GM21526 (cell line): Measurements from ENCODE around the gene TMEM50A.
"Not testable (repeated sequence)": the region's sequence is repeated elsewhere in the genome, so short reads cannot be mapped to it uniquely, and the experiment has no call there.

Source experiments
- ATAC-seq: cut with Tn5 transposase; IDR thresholded peaks from one replicate; pipeline ENCODE4 v1.9.1; 2021; ENCODE audit warnings: moderate library complexity; ENCODE audit not compliant: unreplicated experiment, low FRiP score

Gene TMEM50A

GRCh38 chr1:25338188-25338981 lies at the start of gene TMEM50A:
TMEM50A (plus strand) TSS chr1:25338334; CDS start chr1:25340487, 2,153 bp downstream.
- ATAC-seq: peak; percentile 59

DNA sequence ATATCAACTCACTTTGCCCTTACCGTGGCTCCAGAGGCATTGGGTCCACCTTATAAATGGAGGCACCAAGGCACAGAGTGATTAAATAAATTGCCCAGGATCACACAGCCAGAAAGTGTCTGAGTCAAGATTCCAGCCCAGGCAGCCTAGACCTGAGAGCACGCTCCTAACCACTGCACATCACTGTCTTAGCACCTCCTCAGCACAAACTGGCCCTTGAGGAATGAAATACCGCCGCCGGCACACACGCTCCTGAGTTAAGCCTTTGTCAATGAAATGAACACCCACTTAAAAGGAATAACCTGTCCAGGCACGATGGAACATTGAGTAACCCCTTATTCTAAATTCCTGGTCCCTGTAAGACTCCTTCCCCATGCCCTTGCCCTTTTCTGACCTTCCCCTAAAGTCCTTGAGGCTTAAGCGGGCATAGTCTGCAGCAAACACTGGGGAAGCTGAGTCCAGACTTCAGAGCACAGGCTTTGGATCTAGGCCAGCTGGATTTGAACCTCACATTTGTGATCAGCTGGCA lies 49.5 kb upstream of the TMEM50A start:
- not testable (repeated sequence) for ATAC-seq

GRCh38 chr1:25290043-25290442 lies 48.1 kb upstream of the TMEM50A start:
- not testable (repeated sequence) for ATAC-seq

DNA sequence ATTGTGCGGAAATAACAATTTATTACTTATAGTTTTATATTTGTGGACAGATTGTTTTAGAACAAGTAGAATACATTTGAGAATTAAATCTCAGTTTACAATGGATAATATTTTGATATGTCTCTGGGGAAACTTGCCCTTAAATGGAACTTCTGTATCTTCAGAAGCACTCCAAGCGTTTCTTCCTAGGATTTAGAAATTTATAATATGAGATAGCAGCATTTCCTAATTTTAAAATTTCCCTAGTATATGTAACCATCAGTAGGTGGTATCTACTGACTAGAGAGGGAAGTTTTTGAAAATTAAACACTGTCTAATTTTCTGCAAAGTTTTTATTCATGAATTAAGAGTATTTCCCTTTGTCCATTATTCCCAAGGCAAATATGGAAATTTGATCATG lies 44.7 kb upstream of the TMEM50A start:
- not testable (repeated sequence) for ATAC-seq

- ATAC-seq: not testable (repeated sequence)
These were observed 43.0 kb upstream of the TMEM50A start for GRCh38 chr1:25294889-25295826.

- not testable (repeated sequence) for ATAC-seq
These were observed 41.6 kb upstream of the TMEM50A start for GRCh38 chr1:25296501-25296900.

- not testable (repeated sequence) for ATAC-seq
These were observed 37.4 kb upstream of the TMEM50A start for GRCh38 chr1:25300729-25301128.

DNA sequence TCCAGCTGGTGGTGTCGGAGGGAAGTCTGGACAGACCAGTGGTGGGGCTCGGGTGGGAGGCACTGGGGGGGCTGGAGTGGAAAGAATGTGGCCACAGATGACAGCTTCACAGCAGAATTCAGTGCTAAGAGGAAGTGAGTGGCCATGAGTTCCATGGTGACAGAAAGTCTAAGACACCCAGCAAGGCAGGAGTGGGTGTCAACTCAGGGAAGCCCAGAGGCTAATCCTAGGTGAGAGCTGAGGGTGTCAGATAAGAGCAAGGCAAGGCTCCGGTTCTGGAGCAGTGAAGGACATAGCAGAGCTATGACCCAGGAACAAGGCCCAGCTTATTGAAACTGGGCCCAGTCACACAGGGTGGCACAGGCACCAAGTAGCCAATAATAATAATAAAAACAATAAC lies 35.8 kb upstream of the TMEM50A start:
- not testable (repeated sequence) for ATAC-seq

DNA sequence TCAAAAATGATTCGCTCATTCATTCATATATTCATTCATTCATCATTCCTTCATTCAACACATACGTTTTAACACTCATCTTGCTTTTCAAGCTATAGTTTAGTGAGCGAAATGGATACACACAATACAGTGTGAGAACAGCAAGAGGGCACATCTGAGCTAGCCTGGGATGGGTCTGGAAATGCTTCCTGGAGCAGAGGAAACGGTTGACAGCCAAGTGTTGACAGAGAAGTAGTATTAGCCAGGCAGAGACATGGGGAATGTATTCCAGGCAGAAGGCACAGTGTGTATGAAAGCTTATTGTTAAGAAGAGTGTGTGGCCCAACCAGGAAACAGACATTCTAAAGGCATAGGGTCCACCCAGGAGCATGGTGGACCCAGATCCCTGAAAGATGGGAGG lies 33.2 kb upstream of the TMEM50A start:
- not testable (repeated sequence) for ATAC-seq

DNA sequence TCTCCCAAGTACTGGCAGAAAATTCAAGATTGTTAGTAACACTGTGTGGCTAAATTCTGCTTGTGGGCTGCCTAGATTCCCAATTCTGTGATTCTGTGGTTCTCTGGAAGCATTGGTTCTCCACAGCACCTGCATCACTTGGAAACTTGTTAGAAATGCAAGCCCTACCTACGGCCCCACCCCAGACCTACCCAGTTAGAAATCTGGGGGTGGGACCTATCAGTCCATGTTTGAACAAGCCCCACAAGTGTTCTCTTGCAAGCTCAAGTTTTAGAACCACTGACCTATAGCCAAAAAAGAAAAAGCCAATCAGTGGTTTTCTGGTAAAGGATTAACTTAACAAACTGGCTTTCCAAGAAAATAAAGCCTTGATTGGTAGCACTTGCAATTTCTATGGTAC lies 30.0 kb upstream of the TMEM50A start:
- ATAC-seq: not testable (repeated sequence)

GRCh38 chr1:25309085-25309484 lies 29.0 kb upstream of the TMEM50A start:
- not testable (repeated sequence) for ATAC-seq

DNA sequence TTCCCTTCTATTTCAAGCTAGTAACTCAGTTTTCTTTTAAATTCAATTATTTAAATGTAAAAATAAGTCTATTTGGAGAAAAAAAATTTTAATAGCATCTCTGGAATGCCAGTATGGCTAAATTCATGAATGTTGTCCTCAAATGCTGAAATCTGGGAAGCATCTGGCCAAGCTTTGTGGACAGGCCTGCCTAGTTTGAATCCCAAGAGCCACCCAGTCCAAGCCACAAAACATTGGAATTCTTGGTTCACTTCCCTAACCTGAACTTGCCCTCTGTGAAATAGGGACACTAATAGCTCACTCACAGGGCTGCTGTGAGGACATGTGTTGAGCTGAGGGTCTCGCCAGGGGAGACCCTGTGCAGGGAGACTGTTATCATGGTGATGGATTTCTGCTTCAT lies 28.6 kb upstream of the TMEM50A start:
- ATAC-seq: not testable (repeated sequence)

GRCh38 chr1:25312806-25313470 lies 25.2 kb upstream of the TMEM50A start:
- not testable (repeated sequence) for ATAC-seq

DNA sequence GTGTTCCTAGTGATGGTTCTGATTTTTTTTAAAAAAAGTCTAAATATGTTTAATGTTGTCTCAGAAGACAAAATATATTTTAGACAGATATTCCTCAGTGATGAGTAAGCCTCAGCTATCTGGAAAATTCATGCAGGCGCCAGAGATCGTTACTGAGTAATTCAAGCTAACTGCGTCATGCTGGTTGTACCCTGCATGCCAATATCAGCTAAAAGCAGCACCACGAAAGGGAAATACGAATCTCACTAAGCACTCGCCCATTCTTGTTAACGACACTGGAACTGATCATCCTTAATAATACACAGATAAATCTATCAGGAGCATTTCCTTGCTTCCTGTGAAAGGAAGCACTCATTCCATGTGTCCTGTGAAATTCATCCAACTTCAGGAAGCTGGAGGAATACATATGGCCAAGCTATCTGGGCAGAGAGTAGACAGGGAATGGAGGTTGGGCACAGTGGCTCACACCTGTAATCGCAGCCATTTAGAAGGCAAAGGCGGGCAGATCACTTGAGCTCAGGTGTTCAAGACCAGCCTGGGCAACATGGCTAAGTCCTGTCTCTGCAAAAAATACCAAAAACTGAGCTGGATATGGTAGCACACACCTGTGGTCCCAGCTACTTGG lies 17.7 kb upstream of the TMEM50A start:
- ATAC-seq: not testable (repeated sequence)

DNA sequence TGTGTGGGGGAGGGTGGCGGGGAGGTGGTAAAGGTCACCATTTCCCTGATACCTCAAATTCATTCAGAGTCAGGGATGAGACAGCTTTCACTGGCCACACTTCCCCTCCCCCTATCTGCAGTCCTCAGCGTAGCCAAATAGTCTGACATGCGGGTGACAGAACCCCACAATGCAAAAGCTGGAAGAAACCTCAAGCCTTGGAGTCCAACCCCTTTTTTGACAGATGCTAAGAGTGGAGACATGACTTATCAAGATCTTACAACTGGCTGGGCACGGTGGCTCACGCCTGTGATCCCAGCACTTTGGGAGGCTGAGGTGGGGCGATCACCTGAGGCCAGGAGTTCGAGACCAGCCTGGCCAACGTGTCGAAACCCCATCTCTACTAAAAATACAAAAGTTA lies 16.0 kb upstream of the TMEM50A start:
- not testable (repeated sequence) for ATAC-seq

GRCh38 chr1:25324407-25324806 lies 13.7 kb upstream of the TMEM50A start:
- ATAC-seq: not testable (repeated sequence)

GRCh38 chr1:25327864-25328790 lies 10.0 kb upstream of the TMEM50A start:
- not testable (repeated sequence) for ATAC-seq

DNA sequence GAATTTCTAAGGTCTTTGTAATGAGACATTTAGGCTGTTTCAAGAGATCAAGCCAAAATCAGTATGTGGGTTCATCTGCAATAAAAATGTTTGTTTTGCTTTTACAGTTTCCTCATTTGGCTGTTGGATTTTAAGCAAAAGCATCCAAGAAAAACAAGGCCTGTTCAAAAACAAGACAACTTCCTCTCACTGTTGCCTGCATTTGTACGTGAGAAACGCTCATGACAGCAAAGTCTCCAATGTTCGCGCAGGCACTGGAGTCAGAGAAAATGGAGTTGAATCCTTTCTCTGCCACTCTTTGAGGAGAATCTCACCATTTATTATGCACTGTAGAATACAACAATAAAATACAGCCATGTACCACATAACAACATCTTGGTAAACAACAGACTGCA lies 9.3 kb upstream of the TMEM50A start:
- not testable (repeated sequence) for ATAC-seq

GRCh38 chr1:25329336-25329735 lies 8.8 kb upstream of the TMEM50A start:
- not testable (repeated sequence) for ATAC-seq
